T-helper 17 cell (primary cell): ENCODE data around the gene RBM10. TPM values are rescaled to one million over a fixed set of nuclear protein-coding genes. Genes with fewer than 3 reads are reported as not detected.

Experiments used
- ATAC-seq: fragments of 150-1000 bp; cut with Tn5 transposase; 2 replicates; pipeline ENCODE4 v1.10.0; 2021; ENCODE audit warnings: mild to moderate bottlenecking, moderate library complexity
- DNase-seq, 3 donors: peaks; one replicate each; pipeline versions ENCODE4 v3.0.0 to v3.0.0-alpha.2; 2020 to 2021
- H3K9me3 ChIP-seq: one replicate; pipeline ENCODE4 v1.7.0; 2013; ENCODE audit warnings: low read length, mild to moderate bottlenecking; ENCODE audit not compliant: control insufficient read depth, poor library complexity, severe bottlenecking
- H3K27ac Mint-ChIP-seq: one replicate; pipeline ENCODE4 v1.8.0; 2022; ENCODE audit warnings: mild to moderate bottlenecking, moderate library complexity, mixed read lengths
- H3K27me3 Mint-ChIP-seq: one replicate; pipeline ENCODE4 v1.8.0; 2022; ENCODE audit warnings: mixed read lengths
- H3K36me3 Mint-ChIP-seq: one replicate; pipeline ENCODE4 v1.8.0; 2022; ENCODE audit warnings: low read depth, mixed read lengths
- H3K4me1 Mint-ChIP-seq: one replicate; pipeline ENCODE4 v1.8.0; 2022; ENCODE audit warnings: mild to moderate bottlenecking, mixed read lengths
- H3K4me3 Mint-ChIP-seq: one replicate; pipeline ENCODE4 v1.8.0; 2022; ENCODE audit warnings: mild to moderate bottlenecking, moderate library complexity, mixed read lengths
- total RNA-seq, 4 donors: library from RNA in 2 of 4; stranded (reverse) in 2 of 4; gene quantifications; one replicate each; pipeline ENCODE4 v1.2.3 and lab custom pipeline; 2022 to 2026

The RBM10 gene
- total RNA-seq, 2 donors from 2014 or later: 33.0 to 36.5 TPM

DNA sequence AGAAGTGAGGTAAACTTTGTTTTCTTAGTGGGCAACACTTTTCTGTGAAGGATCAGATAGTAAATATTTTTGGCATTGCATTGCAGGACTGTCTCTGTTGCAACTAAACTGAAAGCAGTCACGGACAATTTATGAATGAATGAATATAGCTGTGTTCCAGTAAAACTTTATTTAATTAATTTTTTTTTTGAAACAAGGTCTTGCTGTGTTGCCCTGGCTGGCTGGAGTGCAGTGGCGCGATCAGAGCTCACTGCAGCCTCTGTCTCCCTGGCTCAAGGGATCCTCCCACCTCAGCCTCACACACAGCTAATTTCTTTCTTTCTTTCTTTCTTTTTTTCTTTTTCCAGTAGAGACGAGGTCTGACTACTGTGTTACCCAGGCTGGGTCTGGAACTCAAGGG, 15.8 kb downstream of the RBM10 start:
- peaks cover 2% of the 10 kb centered on the region for H3K4me1 Mint-ChIP-seq
- no peaks in the 10 kb centered on the region for H3K36me3 Mint-ChIP-seq
- H3K4me3 Mint-ChIP-seq: no peak overlapping the region
- no peak overlapping the region for H3K27ac Mint-ChIP-seq
- DNase-seq: no peak
- no peaks in the 10 kb centered on the region for H3K27me3 Mint-ChIP-seq
- no peaks in the 10 kb centered on the region for H3K9me3 ChIP-seq
- ATAC-seq: no peak

DNA sequence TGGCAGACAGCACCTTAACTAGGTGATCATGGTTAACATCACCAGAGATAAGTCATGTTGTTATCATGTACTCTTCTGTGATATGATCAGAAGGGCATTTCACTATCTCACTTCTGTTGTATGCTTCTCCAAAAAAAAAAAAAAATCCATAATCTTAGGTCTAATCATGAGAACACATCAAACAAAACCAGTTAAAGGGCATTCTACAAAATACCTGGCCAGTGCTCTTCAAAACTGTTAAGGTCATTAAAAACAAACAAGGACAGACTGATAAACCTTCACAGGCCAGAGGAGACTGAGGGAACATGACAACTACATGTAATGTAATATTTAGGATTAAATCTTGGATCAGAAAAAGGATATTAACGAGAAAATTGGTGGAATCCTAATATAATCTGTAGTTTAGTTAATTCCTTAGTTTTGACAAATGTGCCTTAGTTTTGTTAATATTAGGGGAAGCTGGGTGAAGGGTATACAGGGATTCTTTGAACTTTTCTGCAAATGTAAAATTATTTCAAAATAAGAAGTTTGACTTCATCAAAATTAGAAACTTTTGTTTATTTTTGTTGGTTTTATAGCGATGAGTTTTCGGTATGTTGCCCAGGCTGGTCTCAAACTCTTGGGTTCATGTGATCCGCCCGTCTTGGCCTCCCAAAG, 18.0 kb downstream of the RBM10 start:
- no peak overlapping the region for H3K4me3 Mint-ChIP-seq
- no peaks in the 10 kb centered on the region for H3K27me3 Mint-ChIP-seq
- H3K9me3 ChIP-seq: no peaks in the 10 kb centered on the region
- H3K36me3 Mint-ChIP-seq: no peaks in the 10 kb centered on the region
- no peak overlapping the region for H3K27ac Mint-ChIP-seq
- peaks cover 2% of the 10 kb centered on the region for H3K4me1 Mint-ChIP-seq
- DNase-seq (no peak), ATAC-seq (no peak)

DNA sequence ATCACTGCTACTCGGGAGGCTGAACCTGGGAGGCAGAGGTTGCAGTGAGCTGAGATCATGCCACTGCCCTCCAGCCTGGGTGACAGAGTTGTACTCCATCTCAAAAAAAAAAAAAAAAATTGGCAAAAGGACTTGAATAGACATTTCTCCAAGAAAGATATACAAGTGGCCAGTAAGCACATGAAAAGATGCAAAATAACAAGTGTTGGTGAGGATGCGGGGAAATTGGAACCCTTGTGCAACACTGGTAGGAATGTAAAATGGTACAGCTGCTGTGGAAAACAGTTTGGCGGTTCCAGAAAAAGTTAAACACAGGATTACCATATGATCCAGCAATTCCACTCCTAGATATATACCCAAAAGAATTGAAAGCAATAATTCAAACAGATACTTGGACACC, 19.4 kb downstream of the RBM10 start:
- no peak overlapping the region for H3K27ac Mint-ChIP-seq
- no peaks in the 10 kb centered on the region for H3K36me3 Mint-ChIP-seq
- no peaks in the 10 kb centered on the region for H3K9me3 ChIP-seq
- no peak overlapping the region for H3K4me3 Mint-ChIP-seq
- ATAC-seq (no peak), DNase-seq (no peak)
- no peaks in the 10 kb centered on the region for H3K27me3 Mint-ChIP-seq
- peaks cover 2% of the 10 kb centered on the region for H3K4me1 Mint-ChIP-seq

DNA sequence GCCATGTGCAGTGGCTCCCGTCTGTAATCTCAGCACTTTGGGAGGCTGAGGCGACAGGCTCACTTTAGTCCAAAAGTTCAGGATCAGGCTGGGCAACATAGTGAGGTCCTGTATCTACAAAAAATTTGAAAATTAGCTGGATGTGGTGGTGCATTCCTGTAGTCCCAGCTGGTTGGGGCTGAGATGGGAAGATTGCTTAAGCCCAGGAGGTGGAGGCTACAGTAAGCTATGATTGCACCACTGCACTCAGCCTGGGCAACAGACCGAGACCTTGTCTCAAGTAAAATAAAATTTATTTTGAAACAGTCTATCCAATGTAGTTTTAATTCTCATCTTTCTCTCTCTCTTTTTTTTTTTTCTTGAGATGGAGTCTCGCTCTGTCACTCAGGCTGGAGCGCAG, 21.1 kb downstream of the RBM10 start:
- no peaks in the 10 kb centered on the region for H3K27me3 Mint-ChIP-seq
- H3K4me3 Mint-ChIP-seq: no peak overlapping the region
- no peaks in the 10 kb centered on the region for H3K36me3 Mint-ChIP-seq
- peaks cover 2% of the 10 kb centered on the region for H3K4me1 Mint-ChIP-seq
- no peaks in the 10 kb centered on the region for H3K9me3 ChIP-seq
- no peak overlapping the region for H3K27ac Mint-ChIP-seq
- DNase-seq: no peak
- ATAC-seq: no peak

DNA sequence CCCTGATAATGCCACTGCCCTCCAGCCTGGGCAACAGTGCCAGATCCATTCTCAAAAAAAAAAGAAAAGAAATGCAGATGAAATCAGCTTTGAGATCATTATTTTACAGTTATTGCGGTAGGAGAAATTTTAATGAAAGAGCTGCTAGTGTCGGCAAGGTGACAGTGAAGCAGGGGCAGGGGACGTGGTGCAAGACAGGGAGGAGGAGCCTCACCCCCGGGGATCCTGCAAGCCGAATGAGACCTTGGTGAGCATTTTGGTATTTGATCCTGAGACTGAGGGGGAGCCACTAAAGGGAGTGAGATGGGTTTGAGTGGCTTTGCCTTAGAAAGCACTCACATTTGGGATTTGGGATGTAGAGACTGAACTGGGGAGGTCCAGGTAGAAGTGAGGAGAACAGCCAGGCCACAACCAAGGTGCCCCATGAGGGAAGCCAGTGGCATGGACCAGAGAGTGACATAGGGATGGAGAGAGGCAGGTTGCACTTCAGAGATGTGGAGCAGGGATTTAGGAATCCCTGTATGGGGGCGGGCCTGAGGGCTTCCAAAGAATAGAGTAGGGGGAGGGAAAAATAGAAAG, 23.6 kb downstream of the RBM10 start:
- DNase-seq (no peak), ATAC-seq (no peak)
- H3K4me1 Mint-ChIP-seq: no peaks in the 10 kb centered on the region
- H3K36me3 Mint-ChIP-seq: peaks cover 2% of the 10 kb centered on the region
- no peaks in the 10 kb centered on the region for H3K27me3 Mint-ChIP-seq
- H3K4me3 Mint-ChIP-seq: no peak overlapping the region
- H3K27ac Mint-ChIP-seq: peak overlapping the region; percentile 11
- H3K9me3 ChIP-seq: no peaks in the 10 kb centered on the region

DNA sequence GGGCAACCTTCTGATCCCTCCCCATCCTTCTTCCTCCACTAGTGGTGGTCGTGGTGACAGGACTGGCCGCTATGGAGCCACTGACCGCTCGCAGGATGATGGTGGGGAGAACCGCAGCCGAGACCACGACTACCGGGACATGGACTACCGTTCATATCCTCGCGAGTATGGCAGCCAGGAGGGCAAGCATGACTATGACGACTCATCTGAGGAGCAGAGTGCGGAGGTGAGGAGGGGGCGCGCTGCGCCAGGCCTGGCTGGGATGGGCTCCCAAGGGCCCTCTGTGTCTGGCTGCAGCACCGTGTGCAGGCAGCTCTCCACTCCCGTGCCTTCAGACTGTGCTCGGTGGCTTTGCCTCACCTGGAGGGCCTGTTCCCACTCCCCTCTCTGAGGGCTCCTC, 24.3 kb downstream of the RBM10 start:
- Mint-ChIP-seq H3K36me3 (peaks cover 2% of the 10 kb centered on the region), H3K27ac (peak overlapping the region; percentile 11), H3K4me1 (no peaks in the 10 kb centered on the region), H3K4me3 (no peak overlapping the region), H3K27me3 (no peaks in the 10 kb centered on the region)
- H3K9me3 ChIP-seq: no peaks in the 10 kb centered on the region
- DNase-seq (no peak), ATAC-seq (no peak)

DNA sequence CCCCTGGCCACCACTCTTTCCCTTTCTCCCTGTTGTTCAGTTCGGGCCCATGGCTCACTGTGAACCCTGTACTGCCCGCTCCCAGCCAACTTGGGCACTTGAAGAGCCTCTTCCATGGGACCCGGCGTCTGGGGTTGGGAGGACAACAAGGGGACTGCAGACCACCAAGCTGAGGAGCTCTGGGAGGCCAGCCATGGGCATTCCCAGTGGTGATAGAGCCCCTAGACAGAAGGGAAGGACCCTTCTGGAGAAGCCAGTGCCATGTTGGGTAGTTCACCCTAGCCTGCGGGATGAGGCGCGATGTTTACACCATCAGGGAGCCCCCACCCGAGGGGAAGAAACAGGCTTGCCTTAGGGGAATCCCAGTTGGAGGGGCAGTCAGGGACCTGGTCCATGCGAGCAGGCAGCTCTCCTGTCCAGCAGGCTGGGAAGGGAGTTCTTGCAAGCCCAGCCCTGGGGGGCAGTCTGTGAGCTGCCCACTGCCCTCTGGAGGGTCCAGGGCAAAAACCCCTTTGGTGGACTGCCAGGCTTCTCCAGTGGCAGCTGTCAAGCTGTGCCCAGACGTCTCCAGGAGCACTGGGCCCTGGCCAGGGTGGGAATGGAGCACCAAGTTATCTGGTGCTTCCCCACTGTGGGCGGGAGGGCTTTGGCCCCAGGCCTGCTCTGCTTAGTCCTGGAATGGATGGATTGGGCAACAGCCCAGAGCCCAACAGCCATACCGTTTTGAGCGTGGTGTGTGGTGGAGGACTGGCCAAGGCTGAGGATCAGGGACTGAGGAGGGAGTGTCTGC, 24.9 kb downstream of the RBM10 start:
- H3K4me1 Mint-ChIP-seq: no peaks in the 10 kb centered on the region
- ATAC-seq: no peak
- H3K36me3 Mint-ChIP-seq: peaks cover 2% of the 10 kb centered on the region
- no peak overlapping the region for H3K4me3 Mint-ChIP-seq
- H3K9me3 ChIP-seq: no peaks in the 10 kb centered on the region
- no peak overlapping the region for H3K27ac Mint-ChIP-seq
- DNase-seq: no peak
- H3K27me3 Mint-ChIP-seq: no peaks in the 10 kb centered on the region

DNA sequence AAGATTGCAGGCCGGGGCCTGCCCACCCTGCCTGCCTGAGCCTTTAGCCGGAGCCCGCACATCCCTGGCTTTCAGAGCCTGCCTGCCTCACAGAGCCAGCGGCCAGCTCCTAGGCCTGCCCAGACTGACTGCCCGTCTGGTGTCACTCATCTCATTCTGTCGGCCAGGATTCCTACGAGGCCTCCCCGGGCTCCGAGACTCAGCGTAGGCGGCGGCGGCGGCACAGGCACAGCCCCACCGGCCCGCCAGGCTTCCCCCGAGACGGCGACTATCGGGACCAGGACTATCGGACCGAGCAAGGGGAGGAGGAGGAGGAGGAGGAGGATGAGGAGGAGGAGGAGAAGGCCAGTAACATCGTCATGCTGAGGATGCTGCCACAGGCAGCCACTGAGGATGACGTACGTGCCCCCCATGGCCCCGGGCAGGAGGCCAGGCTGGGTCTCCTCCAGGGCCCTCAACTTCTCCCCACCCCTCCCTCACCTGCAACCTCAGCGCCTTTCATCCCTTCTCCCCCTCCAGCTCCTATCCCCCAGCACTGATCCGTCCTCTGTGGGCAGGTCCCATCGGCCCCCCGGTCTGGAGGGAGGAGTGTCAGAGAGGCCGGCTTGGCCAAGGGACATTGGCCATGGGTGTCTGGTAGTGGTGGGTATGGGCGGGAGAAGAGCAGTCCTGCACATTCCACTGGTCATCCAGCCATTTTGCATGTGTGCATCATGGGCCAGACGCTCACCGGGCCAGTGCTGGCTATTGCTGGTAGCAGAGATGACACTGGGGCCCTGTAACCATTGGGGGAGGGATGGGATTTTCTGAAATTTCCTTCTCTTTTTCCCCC, 26.1 kb downstream of the RBM10 start:
- DNase-seq: no peak
- no peak overlapping the region for H3K27ac Mint-ChIP-seq

DNA sequence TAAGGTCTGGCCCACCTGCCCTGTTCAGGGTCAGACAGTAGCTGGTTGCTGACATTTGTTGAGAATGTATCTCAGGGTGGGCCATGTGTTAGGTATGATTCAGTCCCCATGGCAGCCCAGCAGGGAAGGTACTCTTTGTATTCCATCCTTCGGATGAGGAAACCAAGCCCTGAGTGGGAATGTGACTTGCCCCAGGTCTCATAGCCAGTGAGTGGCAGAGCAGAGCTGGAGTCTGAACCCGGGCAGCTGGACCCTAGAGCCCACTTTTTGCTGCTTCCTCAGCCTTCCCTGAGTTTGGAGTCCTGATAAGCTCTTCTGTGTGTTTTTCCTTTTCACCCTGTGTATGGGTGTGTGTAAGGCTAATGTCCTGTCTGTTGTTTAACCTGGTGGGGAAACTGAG, 27.0 kb downstream of the RBM10 start:
- DNase-seq (no peak), ATAC-seq (no peak)
- Mint-ChIP-seq H3K4me1 (no peaks in the 10 kb centered on the region), H3K27ac (no peak overlapping the region), H3K4me3 (no peak overlapping the region), H3K27me3 (no peaks in the 10 kb centered on the region), H3K36me3 (peaks cover 6% of the 10 kb centered on the region)
- no peaks in the 10 kb centered on the region for H3K9me3 ChIP-seq

More for the DNA sequence above, 26.1 kb downstream of the RBM10 start:
- Mint-ChIP-seq H3K36me3 (peaks cover 2% of the 10 kb centered on the region), H3K4me3 (no peak overlapping the region), H3K4me1 (no peaks in the 10 kb centered on the region), H3K27me3 (no peaks in the 10 kb centered on the region)
- ATAC-seq: no peak
- H3K9me3 ChIP-seq: no peaks in the 10 kb centered on the region

DNA sequence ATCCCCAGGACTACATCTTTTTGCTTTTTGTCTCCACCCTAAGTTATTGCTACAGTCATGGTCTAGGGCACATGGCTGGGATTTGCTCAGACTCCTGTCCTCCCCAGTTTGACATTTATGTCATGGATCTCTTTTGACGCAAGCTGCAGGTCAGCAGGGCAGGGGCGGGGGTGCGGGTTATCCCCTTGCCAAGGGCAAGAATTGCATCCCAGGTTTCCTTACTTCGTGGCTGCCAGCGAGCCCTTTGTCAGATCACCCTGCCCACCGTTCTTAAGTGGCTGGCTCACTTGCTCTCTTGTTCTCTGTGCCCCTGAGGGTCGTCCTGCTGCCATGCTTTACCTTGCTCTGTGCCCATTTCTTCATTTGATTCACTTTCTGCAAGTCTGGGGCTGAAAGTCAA, 27.5 kb downstream of the RBM10 start:
- peak overlapping the region; percentile 19 for H3K27ac Mint-ChIP-seq
- H3K4me3 Mint-ChIP-seq: no peak overlapping the region
- no peaks in the 10 kb centered on the region for H3K9me3 ChIP-seq
- no peaks in the 10 kb centered on the region for H3K27me3 Mint-ChIP-seq
- DNase-seq (no peak), ATAC-seq (no peak)
- no peaks in the 10 kb centered on the region for H3K4me1 Mint-ChIP-seq
- peaks cover 6% of the 10 kb centered on the region for H3K36me3 Mint-ChIP-seq

DNA sequence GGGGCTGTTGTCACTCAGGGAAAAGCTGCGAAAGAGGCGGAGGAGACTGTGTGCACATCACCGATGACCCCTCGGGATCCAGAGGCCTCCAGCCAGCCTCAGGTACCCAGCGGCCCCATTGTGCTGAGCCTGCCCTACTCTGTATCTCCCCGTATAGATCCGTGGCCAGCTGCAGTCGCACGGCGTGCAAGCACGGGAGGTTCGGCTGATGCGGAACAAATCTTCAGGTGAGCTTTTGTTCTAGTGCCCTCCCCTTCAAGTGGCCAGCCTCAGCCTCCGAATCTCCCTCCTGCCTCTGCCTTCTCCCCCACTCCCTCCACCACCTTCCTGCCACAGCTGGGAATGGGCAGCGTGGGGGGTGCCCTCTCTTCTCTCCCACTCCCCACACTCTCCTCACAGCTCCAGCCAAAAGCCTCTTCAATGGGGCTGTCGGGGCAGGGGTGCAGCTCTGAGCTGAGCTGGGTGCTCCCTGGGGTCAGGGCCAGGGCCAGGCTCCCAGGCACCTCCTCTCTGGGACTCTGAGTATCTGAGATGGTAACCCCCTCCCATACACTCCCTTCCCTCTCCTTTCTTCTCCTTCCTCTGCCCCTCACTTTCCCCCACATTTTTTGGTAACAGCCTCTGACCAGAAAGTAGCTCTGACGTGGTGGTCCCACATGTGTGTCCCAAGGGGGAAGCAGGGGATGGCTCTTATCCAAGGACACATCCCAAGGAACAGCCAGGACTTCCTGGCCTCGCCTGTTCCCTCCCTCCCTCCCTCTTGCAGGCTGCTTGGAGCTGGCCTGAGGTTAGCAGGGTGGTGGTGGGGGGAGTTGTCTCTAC, 28.2 kb downstream of the RBM10 start:
- no peaks in the 10 kb centered on the region for H3K27me3 Mint-ChIP-seq

DNA sequence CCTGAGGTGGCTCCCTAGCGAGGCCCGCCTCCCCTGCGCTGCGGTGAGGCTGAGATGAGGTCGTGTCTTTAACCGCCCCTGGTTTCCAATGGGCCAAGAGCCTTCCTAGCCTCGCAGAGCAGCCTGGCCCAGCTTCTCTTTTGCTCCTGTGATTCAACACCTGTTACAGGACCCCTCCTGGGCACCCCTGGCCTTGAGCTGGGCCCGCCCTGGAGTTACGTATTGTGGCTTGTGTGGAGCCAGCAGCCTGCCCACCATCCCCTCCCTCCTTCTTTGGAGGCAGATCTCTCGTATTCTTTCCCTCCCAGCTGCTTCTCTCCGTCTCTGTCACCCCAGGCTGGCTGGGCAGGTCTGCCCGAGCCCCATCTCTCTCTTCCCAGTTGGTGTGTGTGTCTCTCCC, 29.4 kb downstream of the RBM10 start:
- Mint-ChIP-seq H3K27ac (no peak overlapping the region), H3K36me3 (peaks cover 6% of the 10 kb centered on the region), H3K4me1 (no peaks in the 10 kb centered on the region), H3K27me3 (no peaks in the 10 kb centered on the region), H3K4me3 (no peak overlapping the region)
- no peaks in the 10 kb centered on the region for H3K9me3 ChIP-seq
- DNase-seq (no peak), ATAC-seq (no peak)

More for the DNA sequence above, 28.2 kb downstream of the RBM10 start:
- ATAC-seq (no peak), DNase-seq (no peak)
- Mint-ChIP-seq H3K4me3 (peak overlapping the region; percentile 15), H3K36me3 (peaks cover 6% of the 10 kb centered on the region), H3K27ac (peak overlapping the region; percentile 19), H3K4me1 (no peaks in the 10 kb centered on the region)
- no peaks in the 10 kb centered on the region for H3K9me3 ChIP-seq
